LNCaP clone FGC (cell line): ENCODE measurements around the gene RFPL4A.

Source experiments
- DNase-seq: peaks from one replicate; pipeline ENCODE4 v3.0.0-alpha.2; 2011; ENCODE audit warnings: low read depth
- H3K4me3 ChIP-seq: 2 replicates; pipeline ENCODE4 v1.5.1; 2011; ENCODE audit warnings: mild to moderate bottlenecking, low read depth, low read length, control low read depth
- TF ChIP-seq, protein P1 (sequence below): IDR thresholded peaks from 2 replicates; pipeline ENCODE4 v1.5.1; 2012; ENCODE audit warnings: mild to moderate bottlenecking; ENCODE audit not compliant: control insufficient read depth, insufficient read depth; ENCODE audit errors: extremely low read depth

RFPL4A gene

DNA sequence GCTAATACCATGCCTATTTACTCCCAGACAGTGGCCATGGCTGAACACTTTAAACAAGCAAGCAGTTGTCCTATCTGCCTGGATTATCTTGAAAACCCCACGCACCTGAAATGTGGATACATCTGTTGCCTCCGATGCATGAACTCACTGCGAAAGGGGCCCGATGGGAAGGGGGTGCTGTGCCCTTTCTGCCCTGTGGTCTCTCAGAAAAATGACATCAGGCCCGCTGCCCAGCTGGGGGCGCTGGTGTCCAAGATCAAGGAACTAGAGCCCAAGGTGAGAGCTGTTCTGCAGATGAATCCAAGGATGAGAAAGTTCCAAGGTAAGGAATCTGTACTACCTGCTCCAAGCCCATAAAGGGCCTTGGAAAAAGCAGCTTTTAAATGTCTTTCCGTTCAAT lies 18.6 kb downstream of the RFPL4A start:
- TF ChIP-seq, protein P1, sequence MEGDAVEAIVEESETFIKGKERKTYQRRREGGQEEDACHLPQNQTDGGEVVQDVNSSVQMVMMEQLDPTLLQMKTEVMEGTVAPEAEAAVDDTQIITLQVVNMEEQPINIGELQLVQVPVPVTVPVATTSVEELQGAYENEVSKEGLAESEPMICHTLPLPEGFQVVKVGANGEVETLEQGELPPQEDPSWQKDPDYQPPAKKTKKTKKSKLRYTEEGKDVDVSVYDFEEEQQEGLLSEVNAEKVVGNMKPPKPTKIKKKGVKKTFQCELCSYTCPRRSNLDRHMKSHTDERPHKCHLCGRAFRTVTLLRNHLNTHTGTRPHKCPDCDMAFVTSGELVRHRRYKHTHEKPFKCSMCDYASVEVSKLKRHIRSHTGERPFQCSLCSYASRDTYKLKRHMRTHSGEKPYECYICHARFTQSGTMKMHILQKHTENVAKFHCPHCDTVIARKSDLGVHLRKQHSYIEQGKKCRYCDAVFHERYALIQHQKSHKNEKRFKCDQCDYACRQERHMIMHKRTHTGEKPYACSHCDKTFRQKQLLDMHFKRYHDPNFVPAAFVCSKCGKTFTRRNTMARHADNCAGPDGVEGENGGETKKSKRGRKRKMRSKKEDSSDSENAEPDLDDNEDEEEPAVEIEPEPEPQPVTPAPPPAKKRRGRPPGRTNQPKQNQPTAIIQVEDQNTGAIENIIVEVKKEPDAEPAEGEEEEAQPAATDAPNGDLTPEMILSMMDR = peak; percentile 32
- DNase-seq = no peak
- H3K4me3 ChIP-seq = no peak overlapping the region

DNA sequence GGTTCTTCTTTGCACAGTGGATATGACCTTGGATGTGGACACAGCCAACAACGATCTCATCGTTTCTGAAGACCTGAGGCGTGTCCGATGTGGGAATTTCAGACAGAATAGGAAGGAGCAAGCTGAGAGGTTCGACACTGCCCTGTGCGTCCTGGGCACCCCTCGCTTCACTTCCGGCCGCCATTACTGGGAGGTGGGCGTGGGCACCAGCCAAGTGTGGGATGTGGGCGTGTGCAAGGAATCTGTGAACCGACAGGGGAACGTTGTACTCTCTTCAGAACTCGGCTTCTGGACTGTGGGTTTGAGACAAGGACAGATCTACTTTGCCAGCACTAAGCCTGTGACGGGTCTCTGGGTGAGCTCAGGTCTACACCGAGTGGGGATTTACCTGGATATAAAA lies 19.4 kb downstream of the RFPL4A start:
- no peak overlapping the region for H3K4me3 ChIP-seq
- TF ChIP-seq, protein P1 = no peak

DNA sequence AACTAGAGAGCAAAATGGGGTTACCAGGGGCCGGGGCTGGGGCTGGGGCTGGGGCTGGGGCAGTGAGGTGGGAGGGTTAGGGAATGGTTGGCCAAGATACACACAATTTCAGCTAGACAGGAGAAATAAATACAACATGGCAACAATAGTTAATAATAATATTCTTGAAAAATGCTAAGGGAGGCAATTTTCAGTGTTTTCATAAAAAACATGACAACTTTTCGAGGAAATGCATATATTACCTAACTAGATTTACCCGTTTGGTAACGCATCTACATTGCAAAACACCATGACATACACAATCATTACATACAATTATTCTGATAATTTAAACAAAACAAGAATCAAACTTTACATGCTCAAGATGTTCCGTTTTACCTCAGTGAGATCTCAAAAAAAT lies 22.2 kb downstream of the RFPL4A start:
- no peak overlapping the region for H3K4me3 ChIP-seq
- DNase-seq = no peak
- TF ChIP-seq, protein P1 = no peak

More for the DNA sequence above, 19.4 kb downstream of the RFPL4A start:
- no peak for DNase-seq

DNA sequence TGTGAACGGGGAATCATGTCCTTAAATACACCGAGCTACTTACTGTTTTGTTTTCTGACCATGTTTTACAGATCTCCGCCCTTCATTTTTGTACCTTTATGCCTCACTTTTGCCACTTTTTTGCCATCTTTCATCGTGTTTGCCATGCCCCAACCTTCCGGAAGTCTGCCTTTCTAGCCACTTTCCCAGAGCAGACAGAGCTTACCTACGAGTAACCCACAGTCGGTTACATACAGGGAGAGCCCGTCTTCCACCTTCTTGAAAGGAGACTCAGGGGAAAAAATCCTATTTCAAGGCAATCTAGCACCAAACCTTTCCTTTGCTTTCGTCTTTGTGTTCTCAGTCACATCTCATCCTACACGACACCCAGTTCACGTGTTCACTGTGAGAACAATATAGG lies 36.1 kb downstream of the RFPL4A start:
- TF ChIP-seq, protein P1 = no peak
- H3K4me3 ChIP-seq = no peak overlapping the region
- no peak for DNase-seq

DNA sequence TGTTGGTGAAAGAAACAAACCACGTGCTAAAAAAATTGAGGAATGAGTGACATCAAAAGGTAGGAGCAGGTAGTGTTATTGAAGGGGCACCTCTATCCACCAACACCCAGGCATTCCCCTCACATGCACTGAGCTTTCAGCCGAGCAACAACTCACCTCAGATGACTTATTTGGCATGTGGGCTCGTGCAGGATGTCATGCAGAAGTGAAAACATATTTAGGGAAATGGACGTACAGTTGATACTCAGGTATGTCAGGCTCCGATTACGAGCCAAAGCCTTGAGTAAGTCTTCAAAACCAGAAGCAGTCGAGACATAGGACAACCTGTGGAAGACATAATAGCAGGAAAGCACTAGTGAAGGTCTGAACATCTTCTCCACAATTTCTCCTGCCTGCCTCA lies 42.5 kb downstream of the RFPL4A start:
- DNase-seq = no peak
- TF ChIP-seq, protein P1 = no peak
- no peak overlapping the region for H3K4me3 ChIP-seq

DNA sequence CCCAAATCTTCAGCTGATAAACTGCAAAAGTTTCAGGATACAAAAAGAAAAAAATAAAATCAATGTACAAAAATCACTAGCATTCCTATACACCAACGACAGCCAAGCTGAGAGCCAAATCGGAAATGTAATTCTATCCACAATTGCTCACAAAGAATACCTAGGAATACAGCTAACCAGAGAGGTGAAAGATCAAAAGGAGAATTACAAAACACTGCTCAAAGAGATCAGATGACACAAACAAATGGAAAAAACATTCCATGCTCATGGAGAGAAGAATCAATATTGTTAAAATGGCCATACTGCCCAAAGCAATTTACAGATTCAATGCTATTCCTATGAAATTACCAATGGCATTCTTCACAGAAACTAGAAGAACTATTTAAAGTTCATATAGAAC lies 43.4 kb downstream of the RFPL4A start:
- DNase-seq = no peak
- TF ChIP-seq, protein P1 = no peak
- no peak overlapping the region for H3K4me3 ChIP-seq

DNA sequence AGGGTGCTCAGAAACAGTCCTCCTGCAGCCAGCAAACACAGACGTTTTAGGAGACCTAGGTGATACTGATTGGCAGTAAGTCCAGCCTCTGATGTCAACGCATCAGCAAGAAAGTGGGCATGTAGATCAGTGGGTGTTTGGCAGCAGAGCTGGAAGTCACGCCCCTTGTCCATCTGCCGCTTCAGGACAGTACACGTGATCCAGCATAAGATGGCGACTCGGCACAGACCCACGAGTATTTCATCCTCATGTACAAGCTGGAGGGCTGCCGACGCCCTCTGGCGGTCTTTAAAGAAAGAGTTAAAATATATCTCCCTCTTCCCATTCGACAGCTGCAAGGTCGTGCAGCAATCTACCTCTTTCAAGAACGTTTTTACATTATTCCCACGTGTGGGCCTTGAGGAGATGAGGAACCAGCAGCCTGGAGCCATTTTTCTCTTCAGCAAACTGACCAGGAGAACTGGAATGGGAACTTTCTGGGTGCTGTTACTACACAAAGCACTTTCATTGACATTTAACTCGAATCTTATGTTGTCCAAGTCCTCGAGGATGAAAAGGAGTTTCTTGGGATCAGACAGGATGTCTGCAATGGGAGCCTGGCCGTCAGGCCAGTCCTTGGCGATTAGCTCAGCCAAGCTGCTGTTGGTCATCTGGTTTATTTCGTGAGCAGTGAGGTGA lies 50.6 kb downstream of the RFPL4A start:
- TF ChIP-seq, protein P1 = peak; percentile 50; the same call in 1 of the 2 replicates
- peak; percentile 76 for DNase-seq
- no peak overlapping the region for H3K4me3 ChIP-seq
